Mesothelial cell of epicardium (in vitro differentiated cells): Measurements from ENCODE around the gene SLC22A5. TPM values are rescaled to one million over a fixed set of nuclear protein-coding genes. Genes with fewer than 3 reads are reported as not detected.

Experiments used
- DNase-seq, 2 experiments: peaks; one replicate each; pipeline ENCODE4 v3.0.0; 2021; ENCODE audit warnings: low spot score in 2 of 2; ENCODE audit not compliant: unreplicated experiment in 2 of 2
- H3K27ac Mint-ChIP-seq: 2 replicates; pipeline ENCODE4 v1.8.0; 2021; ENCODE audit warnings: mixed read lengths
- H3K27me3 Mint-ChIP-seq: 2 replicates; pipeline ENCODE4 v1.8.0; 2021; ENCODE audit warnings: low read depth, mixed read lengths
- H3K36me3 Mint-ChIP-seq: 2 replicates; pipeline ENCODE4 v1.8.0; 2021; ENCODE audit warnings: mixed read lengths
- H3K4me1 Mint-ChIP-seq: 2 replicates; pipeline ENCODE4 v1.8.0; 2021; ENCODE audit warnings: mixed read lengths
- H3K4me3 Mint-ChIP-seq: 2 replicates; pipeline ENCODE4 v1.8.0; 2021; ENCODE audit warnings: mild to moderate bottlenecking, moderate library complexity, mixed read lengths
- H3K9me3 Mint-ChIP-seq: 2 replicates; pipeline ENCODE4 v1.8.0; 2021; ENCODE audit warnings: mixed read lengths
- CTCF ChIP-seq: fragments of 200-600 bp; sonication (generic); IDR thresholded peaks from one replicate; pipeline ENCODE4 v1.5.0; 2021; ENCODE audit warnings: antibody characterized with exemption; ENCODE audit not compliant: unreplicated experiment
- total RNA-seq: library from RNA; stranded (reverse); gene quantifications from 3 replicates; pipeline ENCODE4 v1.2.1, GENCODE V29; 2021

The SLC22A5 gene
- total RNA-seq, 1 donor from 2014 or later, result 31.1 TPM

GRCh38 chr5:132416306-132417009 lies 46.9 kb downstream of the SLC22A5 start:
- Mint-ChIP-seq H3K4me1 (peaks cover 62% of the 10 kb centered on the region), H3K9me3 (peaks cover 4% of the 10 kb centered on the region), H3K4me3 (no peak overlapping the region), H3K27ac (peak overlapping the region; percentile 43), H3K27me3 (no peaks in the 10 kb centered on the region), H3K36me3 (peaks cover 14% of the 10 kb centered on the region)
- TF ChIP-seq CTCF, result no peak
- DNase-seq, result no peak

- no peak for TF ChIP-seq CTCF
- Mint-ChIP-seq H3K36me3 (peaks cover 16% of the 10 kb centered on the region), H3K4me3 (no peak overlapping the region), H3K27ac (peak overlapping the region; percentile 43), H3K27me3 (no peaks in the 10 kb centered on the region), H3K9me3 (peaks cover 4% of the 10 kb centered on the region), H3K4me1 (peaks cover 59% of the 10 kb centered on the region)
- no peak for DNase-seq
Observed at GRCh38 chr5:132417010-132417439, 47.5 kb downstream of the SLC22A5 start.

- Mint-ChIP-seq H3K27me3 (no peaks in the 10 kb centered on the region), H3K4me3 (no peak overlapping the region), H3K36me3 (peaks cover 16% of the 10 kb centered on the region), H3K4me1 (peaks cover 54% of the 10 kb centered on the region), H3K9me3 (peaks cover 4% of the 10 kb centered on the region), H3K27ac (peak overlapping the region; percentile 43)
- no peak for DNase-seq
- no peak for TF ChIP-seq CTCF
Observed at GRCh38 chr5:132417461-132417860, 48.0 kb downstream of the SLC22A5 start.

- Mint-ChIP-seq H3K9me3 (peaks cover 4% of the 10 kb centered on the region), H3K36me3 (peaks cover 16% of the 10 kb centered on the region), H3K4me3 (no peak overlapping the region), H3K27me3 (no peaks in the 10 kb centered on the region), H3K27ac (no peak overlapping the region), H3K4me1 (peaks cover 51% of the 10 kb centered on the region)
- no peak for DNase-seq
- TF ChIP-seq CTCF, result no peak
Observed at GRCh38 chr5:132417889-132418485, 48.5 kb downstream of the SLC22A5 start.

- Mint-ChIP-seq H3K27ac (peak overlapping the region; percentile 57), H3K4me1 (peaks cover 49% of the 10 kb centered on the region), H3K36me3 (peaks cover 11% of the 10 kb centered on the region), H3K9me3 (peaks cover 1% of the 10 kb centered on the region), H3K4me3 (no peak overlapping the region), H3K27me3 (no peaks in the 10 kb centered on the region)
- DNase-seq, result no peak
- TF ChIP-seq CTCF, result no peak
Observed at GRCh38 chr5:132418881-132419280, 49.4 kb downstream of the SLC22A5 start.
